Stomach (tissue), 4 donors: ENCODE data around the gene ASPG.

Source experiments
- EP300 ChIP-seq: sonication (generic); formaldehyde crosslinking; IDR thresholded peaks from one replicate; pipeline ENCODE4 v1.6.1; 2017; ENCODE audit warnings: antibody characterized with exemption
- POLR2A ChIP-seq, 4 donors: fragments of 450-650 bp; IDR thresholded peaks; one replicate each; pipeline ENCODE4 v1.6.1; 2016; ENCODE audit warnings: antibody characterized with exemption in 4 of 4, control low read depth in 2 of 4, mild to moderate bottlenecking in 1 of 4, moderate library complexity in 1 of 4
- TF ChIP-seq, protein P1 (sequence below), 7 experiments: fragments of 450-650 bp in 4 of 7; fragments of 200-600 bp in 3 of 7; sonication (generic) in 3 of 7; IDR thresholded peaks; one replicate each; pipeline ENCODE4 v1.5.1; 2016 to 2019; ENCODE audit warnings: antibody characterized with exemption in 7 of 7, control low read depth in 2 of 7, mild to moderate bottlenecking in 1 of 7

DNA sequence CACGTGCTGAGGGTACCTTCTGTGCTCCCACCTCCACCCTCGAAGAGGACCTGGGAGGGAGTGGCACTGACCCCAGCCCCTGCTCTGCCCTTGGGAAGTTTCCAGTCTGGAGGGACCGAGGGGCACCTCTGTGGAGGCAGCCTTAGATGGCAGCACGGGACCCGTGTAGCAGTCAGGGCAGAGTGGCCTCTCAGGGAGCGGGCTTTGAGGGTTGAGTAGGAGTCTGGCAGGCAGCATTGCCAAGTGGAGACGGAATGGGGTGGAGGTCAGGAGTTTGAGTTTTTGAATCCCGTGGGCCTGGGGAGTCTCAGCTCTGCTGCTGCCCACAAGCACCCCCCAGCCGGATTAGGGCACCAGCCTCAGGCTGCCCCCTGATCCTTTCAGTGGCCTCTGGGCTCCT, 74.5 kb downstream of the ASPG start:
- TF ChIP-seq, protein P1, sequence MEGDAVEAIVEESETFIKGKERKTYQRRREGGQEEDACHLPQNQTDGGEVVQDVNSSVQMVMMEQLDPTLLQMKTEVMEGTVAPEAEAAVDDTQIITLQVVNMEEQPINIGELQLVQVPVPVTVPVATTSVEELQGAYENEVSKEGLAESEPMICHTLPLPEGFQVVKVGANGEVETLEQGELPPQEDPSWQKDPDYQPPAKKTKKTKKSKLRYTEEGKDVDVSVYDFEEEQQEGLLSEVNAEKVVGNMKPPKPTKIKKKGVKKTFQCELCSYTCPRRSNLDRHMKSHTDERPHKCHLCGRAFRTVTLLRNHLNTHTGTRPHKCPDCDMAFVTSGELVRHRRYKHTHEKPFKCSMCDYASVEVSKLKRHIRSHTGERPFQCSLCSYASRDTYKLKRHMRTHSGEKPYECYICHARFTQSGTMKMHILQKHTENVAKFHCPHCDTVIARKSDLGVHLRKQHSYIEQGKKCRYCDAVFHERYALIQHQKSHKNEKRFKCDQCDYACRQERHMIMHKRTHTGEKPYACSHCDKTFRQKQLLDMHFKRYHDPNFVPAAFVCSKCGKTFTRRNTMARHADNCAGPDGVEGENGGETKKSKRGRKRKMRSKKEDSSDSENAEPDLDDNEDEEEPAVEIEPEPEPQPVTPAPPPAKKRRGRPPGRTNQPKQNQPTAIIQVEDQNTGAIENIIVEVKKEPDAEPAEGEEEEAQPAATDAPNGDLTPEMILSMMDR (IDR thresholded peaks at IDR 0.05), result no peak
- TF ChIP-seq EP300 (no peak), POLR2A (IDR thresholded peaks at IDR 0.05) (no peak)
